Measurements from ENCODE around the gene OLA1.

DNA sequence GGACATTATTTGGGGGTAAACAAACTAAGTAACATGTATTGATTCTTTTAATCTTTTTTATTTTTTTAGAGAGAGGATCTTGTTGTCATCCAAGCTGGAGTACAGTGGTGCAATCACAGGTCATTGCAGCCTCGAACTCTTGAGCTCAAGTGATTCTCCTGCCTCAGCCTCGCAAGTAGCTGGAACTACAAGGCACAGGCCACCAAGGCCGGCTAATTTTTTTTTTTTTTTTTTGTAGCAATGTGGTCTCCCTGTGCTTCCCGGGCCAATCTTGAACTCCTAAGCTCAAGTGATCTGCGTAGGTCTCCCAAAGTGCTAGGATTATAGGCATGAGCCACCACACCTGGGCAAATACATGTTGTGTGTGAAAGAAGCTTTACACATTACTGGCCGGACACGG lies 29.6 kb downstream of the OLA1 start:
- TF ChIP-seq POLR2A (IDR thresholded peaks at IDR 0.05), result no peak
- TF ChIP-seq, protein P1, sequence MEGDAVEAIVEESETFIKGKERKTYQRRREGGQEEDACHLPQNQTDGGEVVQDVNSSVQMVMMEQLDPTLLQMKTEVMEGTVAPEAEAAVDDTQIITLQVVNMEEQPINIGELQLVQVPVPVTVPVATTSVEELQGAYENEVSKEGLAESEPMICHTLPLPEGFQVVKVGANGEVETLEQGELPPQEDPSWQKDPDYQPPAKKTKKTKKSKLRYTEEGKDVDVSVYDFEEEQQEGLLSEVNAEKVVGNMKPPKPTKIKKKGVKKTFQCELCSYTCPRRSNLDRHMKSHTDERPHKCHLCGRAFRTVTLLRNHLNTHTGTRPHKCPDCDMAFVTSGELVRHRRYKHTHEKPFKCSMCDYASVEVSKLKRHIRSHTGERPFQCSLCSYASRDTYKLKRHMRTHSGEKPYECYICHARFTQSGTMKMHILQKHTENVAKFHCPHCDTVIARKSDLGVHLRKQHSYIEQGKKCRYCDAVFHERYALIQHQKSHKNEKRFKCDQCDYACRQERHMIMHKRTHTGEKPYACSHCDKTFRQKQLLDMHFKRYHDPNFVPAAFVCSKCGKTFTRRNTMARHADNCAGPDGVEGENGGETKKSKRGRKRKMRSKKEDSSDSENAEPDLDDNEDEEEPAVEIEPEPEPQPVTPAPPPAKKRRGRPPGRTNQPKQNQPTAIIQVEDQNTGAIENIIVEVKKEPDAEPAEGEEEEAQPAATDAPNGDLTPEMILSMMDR (IDR thresholded peaks at IDR 0.05), result no peak
- TF ChIP-seq POLR2AphosphoS5 (IDR thresholded peaks at IDR 0.05), result no peak

Data from breast epithelium (tissue), 3 donors.